HepG2 (cell line): ENCODE measurements around the gene MAPK1. TPM values are rescaled to one million over a fixed set of nuclear protein-coding genes. Genes with fewer than 3 reads are reported as not detected.

Experiments
- ATAC-seq: fragments of 200-7000 bp; cut with Tn5 transposase; 3 replicates; pipeline ENCODE4 v1.9.1; 2020; ENCODE audit warnings: mild to moderate bottlenecking, moderate library complexity
- BruUV-seq: library from RNA; stranded (reverse); fragments of 400-500 nt; replicated peaks from 2 replicates; lab custom pipeline; 2021; lab: Mats Ljungman, UMichigan
- CTCF ChIA-PET: fragments of 300-600 bp; formaldehyde crosslinking; extraction: SDS; loops from one replicate; lab custom pipeline; 2021; ENCODE audit warnings: low total read pairs, inconsistent platforms, low intra/inter-chr PET ratio; lab: Yijun Ruan, JAX
- POLR2A ChIA-PET: fragments of 350-600 bp; sonication (Branson Sonifier 250); formaldehyde crosslinking; loops from one replicate; lab custom pipeline; 2020; ENCODE audit warnings: antibody characterized with exemption, inconsistent platforms; lab: Yijun Ruan, JAX
- DNase-seq: peaks from one replicate; pipeline ENCODE4 v3.0.0-alpha.2; 2015; ENCODE audit warnings: low spot score
- FAIRE-seq: peaks from 3 replicates; lab custom pipeline; 2011; peaks lifted over from hg19 to GRCh38; lab: Jason Lieb, UNC
- H2AFZ ChIP-seq: one replicate; pipeline ENCODE4 v1.6.1; 2011; ENCODE audit warnings: low read length, inconsistent platforms
- H3K27ac ChIP-seq: fragments of 300-600 bp; 3 replicates; pipeline ENCODE4 v1.8.0; 2011; ENCODE audit warnings: mixed run types, mild to moderate bottlenecking, mixed read lengths, low read length, inconsistent platforms; ENCODE audit not compliant: insufficient read depth; ENCODE audit errors: extremely low read length
- H3K27me3 ChIP-seq, 2 experiments: fragments of 200-600 bp in 1 of 2; 2 replicates in 1 of 2; 3 replicates in 1 of 2; pipeline versions ENCODE4 v1.6.0 to v1.8.0; 2011; ENCODE audit warnings: low read length in 2 of 2, mild to moderate bottlenecking in 2 of 2, moderate library complexity in 2 of 2, inconsistent platforms in 1 of 2; ENCODE audit not compliant: insufficient read depth in 2 of 2, control insufficient read depth in 1 of 2
- H3K36me3 ChIP-seq, 2 experiments: fragments of 200-600 bp in 1 of 2; replicated peaks in 1 of 2; 2 replicates in 1 of 2; 3 replicates in 1 of 2; pipeline versions ENCODE4 v1.5.1 to v1.8.0; 2011; ENCODE audit warnings: low read length in 2 of 2, inconsistent platforms in 1 of 2; ENCODE audit not compliant: insufficient read depth in 2 of 2, control insufficient read depth in 1 of 2
- H3K4me1 ChIP-seq: 2 replicates; pipeline ENCODE4 v1.5.1; 2012; ENCODE audit warnings: low read length, inconsistent platforms; ENCODE audit not compliant: insufficient read depth
- H3K4me2 ChIP-seq: 2 replicates; pipeline ENCODE4 v1.6.0; 2011; ENCODE audit warnings: low read depth, low read length, inconsistent platforms
- H3K4me3 ChIP-seq, 3 experiments: fragments of 200-600 bp in 1 of 3; sonication (generic), shearing (Covaris generic) in 1 of 3; replicated peaks in 1 of 3; 2 replicates each; pipeline ENCODE4 v1.5.1; 2011 to 2016; ENCODE audit warnings: low read length in 3 of 3, inconsistent platforms in 2 of 3, low read depth in 2 of 3, mild to moderate bottlenecking in 2 of 3, control low read depth in 1 of 3, mixed read lengths in 1 of 3; ENCODE audit not compliant: insufficient read depth in 1 of 3
- H3K79me2 ChIP-seq: one replicate; pipeline ENCODE4 v1.6.1; 2011; ENCODE audit warnings: low read length, inconsistent platforms; ENCODE audit not compliant: insufficient read depth
- H3K9ac ChIP-seq: 2 replicates; pipeline ENCODE4 v1.6.0; 2011; ENCODE audit warnings: mild to moderate bottlenecking, low read depth, low read length, inconsistent platforms; ENCODE audit not compliant: insufficient read depth
- H3K9me3 ChIP-seq: 2 replicates; pipeline ENCODE4 v1.5.1; 2012; ENCODE audit warnings: mild to moderate bottlenecking, low read length
- H4K20me1 ChIP-seq: 2 replicates; pipeline ENCODE4 v1.6.0; 2011; ENCODE audit warnings: inconsistent platforms, mild to moderate bottlenecking, low read length, moderate library complexity; ENCODE audit not compliant: insufficient read depth
- DNMT1 ChIP-seq: sonication (generic); formaldehyde crosslinking; IDR thresholded peaks from 2 replicates; pipeline ENCODE4 v1.5.1; 2020; ENCODE audit warnings: mild to moderate bottlenecking, missing genetic modification reagents
- ETS1 ChIP-seq: sonication (generic); formaldehyde crosslinking; IDR thresholded peaks from 2 replicates; pipeline ENCODE4 v1.4.0; 2020; ENCODE audit warnings: missing genetic modification reagents
- RBM39 ChIP-seq: fragments of 200-400 bp; formaldehyde crosslinking; IDR thresholded peaks from one replicate; pipeline ENCODE4 v1.6.1; 2018; ENCODE audit warnings: antibody characterized with exemption, mild to moderate bottlenecking, low read depth, low read length; ENCODE audit not compliant: poor library complexity, severe bottlenecking
- SNAI1 ChIP-seq: sonication (generic); formaldehyde crosslinking; IDR thresholded peaks from 2 replicates; pipeline ENCODE4 v1.5.0; 2020; ENCODE audit warnings: mild to moderate bottlenecking, missing genetic modification reagents, borderline replicate concordance
- SPEN ChIP-seq: sonication (generic); formaldehyde crosslinking; IDR thresholded peaks from 2 replicates; pipeline ENCODE4 v1.5.1; 2020; ENCODE audit warnings: low read depth, mild to moderate bottlenecking, missing genetic modification reagents
- TAF1 ChIP-seq: sonication (generic); formaldehyde crosslinking; IDR thresholded peaks from 2 replicates; pipeline ENCODE4 v1.4.0; 2020; ENCODE audit warnings: missing genetic modification reagents
- ZIK1 ChIP-seq: sonication (generic); formaldehyde crosslinking; IDR thresholded peaks from 2 replicates; pipeline ENCODE4 v1.5.0; 2020; ENCODE audit warnings: mild to moderate bottlenecking, low read depth, missing genetic modification reagents, borderline replicate concordance
- ZNF136 ChIP-seq: sonication (generic); formaldehyde crosslinking; IDR thresholded peaks from 2 replicates; pipeline ENCODE4 v1.8.1; 2022; ENCODE audit warnings: low read depth, mild to moderate bottlenecking, moderate library complexity, missing genetic modification reagents
- ZNF547 ChIP-seq: sonication (generic); formaldehyde crosslinking; IDR thresholded peaks from 2 replicates; pipeline ENCODE4 v1.5.1; 2020; ENCODE audit warnings: mild to moderate bottlenecking, missing genetic modification reagents
- ZNF549 ChIP-seq: sonication (generic); formaldehyde crosslinking; IDR thresholded peaks from 2 replicates; pipeline ENCODE4 v1.5.0; 2020; ENCODE audit warnings: missing genetic modification reagents
- ZNF776 ChIP-seq: sonication (generic); formaldehyde crosslinking; IDR thresholded peaks from 2 replicates; pipeline ENCODE4 v1.4.0; 2020; ENCODE audit warnings: mild to moderate bottlenecking, missing genetic modification reagents
- WGBS: methylation state at CpG from one replicate; pipeline ENCODE4 v1.1.6; 2017; ENCODE audit warnings: low lambda C conversion rate; 5-methylcytosine and 5-hydroxymethylcytosine counted together
- in situ Hi-C: cut with HindIII; loops from 2 replicates; pipeline ENCODE4 v1.10.0; 2017; ENCODE audit warnings: low pct_unique_long_range_greater_than_20kb; ENCODE audit not compliant: extremely low pct_ligation_motif_present
- intact Hi-C: fragments of 100-400 bp; cut with micrococcal nuclease; formaldehyde crosslinking; loops from one replicate; pipeline ENCODE4 v1.10.0; 2022; ENCODE audit not compliant: unreplicated experiment
- polyA plus RNA-seq, 8 experiments: library from polyadenylated mRNA; depleted of rRNA in 3 of 8; stranded (reverse) in 7 of 8; unstranded in 1 of 8; fragments of >200 nt; fragmentation: Illumina TruSeq in 4 of 8; extraction: Trizol in 4 of 8; gene quantifications; 2 replicates each; pipeline versions ENCODE4 v1.2.1 to v1.2.3, GENCODE V29; 2011 to 2016; ENCODE audit warnings: low read depth in 4 of 8, missing spikeins in 1 of 8, mixed read lengths in 1 of 8; ENCODE audit not compliant: insufficient read depth in 1 of 8
- total RNA-seq, 5 experiments: library from RNA; depleted of rRNA; stranded (reverse); fragments of >200 nt; fragmentation: Illumina TruSeq; extraction: Trizol; gene quantifications; 2 replicates each; pipeline ENCODE4 v1.2.3, GENCODE V29; 2016; ENCODE audit warnings: low read depth in 1 of 5

Gene MAPK1
- total and polyA plus RNA-seq, 2 of the 13 experiments (the other 11 are each of a cell fraction or from before 2014, with no cell fraction given) = 107 to 114 TPM

GRCh38 chr22:21736084-21736642 lies 131.3 kb downstream of the MAPK1 start:
- intact Hi-C loops = no loop called here

More at GRCh38 chr22:21736084-21736642, 131.3 kb downstream of the MAPK1 start:
- WGBS = 85% methylated on average over 40 of the region's 65 CpGs
- DNase-seq = no peak
- H3K27ac ChIP-seq = no peak overlapping the region
- TF ChIP-seq TAF1 (0 out of 2 replicates have a peak, but pooled peaks have one; percentile 4), ZIK1 (CRISPR knock-in tag) (0 out of 2 replicates have a peak, but pooled peaks have one; percentile 10), RBM39 (peak; percentile 47), ZNF136 (CRISPR knock-in tag) (no peak), ZNF549 (CRISPR knock-in tag) (no peak), SPEN (CRISPR knock-in tag) (0 out of 2 replicates have a peak, but pooled peaks have one; percentile 10), ETS1 (CRISPR knock-in tag) (no peak), DNMT1 (CRISPR knock-in tag) (peak; percentile 74; the same call in 1 of the 2 replicates), ZNF776 (CRISPR knock-in tag) (peak; percentile 9; the same call in 1 of the 2 replicates), ZNF547 (0 out of 2 replicates have a peak, but pooled peaks have one; percentile 3), SNAI1 (CRISPR knock-in tag) (no peak)
- TF ChIP-seq, all 625 proteins: peak for 7
- POLR2A ChIA-PET = interaction anchor here (1.4 kb wide), 2 partner anchors 11 to 70 kb away, joined by 3 to 4 read pairs; no protein-coding TSS in a partner anchor
- FAIRE-seq (no peak), ATAC-seq (no peak)
- in situ Hi-C loops = no loop called here
- Histone ChIP-seq H3K36me3 (no peaks in the 10 kb centered on the region), H3K9me3 (no peaks in the 10 kb centered on the region), H3K27me3 (peaks cover 4 to 37% of the 10 kb centered on the region in 2 experiments; a peak in 3 of 5 replicates), H3K4me1 (peaks cover 21% of the 10 kb centered on the region), H4K20me1 (no peaks in the 10 kb centered on the region), H2AFZ (no peak overlapping the region), H3K9ac (no peak overlapping the region), H3K79me2 (no peaks in the 10 kb centered on the region), H3K4me2 (0 out of 2 replicates have a peak overlapping the region, but pooled peaks have one; percentile 23), H3K4me3 (peak overlapping the region in 1 of 3 experiments; percentile 16; a peak in 1 of 6 replicates)
- BruUV-seq = no TSS peak
- CTCF ChIA-PET = no interaction called here
